ENCODE data around the gene SRSF4.
"Not testable (repeated sequence)": the region's sequence is repeated elsewhere in the genome, so short reads cannot be mapped to it uniquely, and the experiment has no call there.

Gene SRSF4

GRCh38 chr1:29162476-29163138, 19.1 kb downstream of the SRSF4 start:
- no peak for DNase-seq

GRCh38 chr1:29162025-29162424, 19.7 kb downstream of the SRSF4 start:
- DNase-seq = no peak

- DNase-seq = no peak
Measured at GRCh38 chr1:29159773-29160172, 21.9 kb downstream of the SRSF4 start.

GRCh38 chr1:29157269-29157601, 24.5 kb downstream of the SRSF4 start:
- no peak for DNase-seq

GRCh38 chr1:29156543-29157268, 25.0 kb downstream of the SRSF4 start:
- DNase-seq = no peak

- no peak for DNase-seq
Measured at GRCh38 chr1:29152046-29152805, 29.5 kb downstream of the SRSF4 start.

- DNase-seq = not testable (repeated sequence)
Measured at GRCh38 chr1:29150346-29150745, 31.4 kb downstream of the SRSF4 start.

GRCh38 chr1:29148656-29149491, 32.8 kb downstream of the SRSF4 start:
- no peak for DNase-seq

- no peak for DNase-seq
Measured at GRCh38 chr1:29145739-29146437, 35.8 kb downstream of the SRSF4 start.

DNA sequence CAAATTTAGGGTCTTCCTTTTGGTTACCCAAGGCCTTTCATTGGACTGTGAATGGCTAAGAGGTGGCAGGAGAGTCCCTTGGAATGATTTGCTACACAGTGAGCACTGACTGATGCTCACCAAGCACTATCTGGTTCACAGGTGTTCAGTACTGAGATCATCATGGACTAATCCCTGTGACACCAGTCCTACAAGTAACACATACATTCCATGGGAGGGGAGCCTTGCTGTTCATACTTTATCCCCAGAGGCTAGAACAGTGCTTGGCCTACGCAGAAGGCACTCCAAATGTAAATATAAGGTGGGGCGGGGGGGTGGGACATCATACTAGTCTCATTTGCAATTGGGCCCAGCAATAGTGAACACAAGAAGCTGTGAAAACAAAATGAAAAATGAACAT, 37.5 kb downstream of the SRSF4 start:
- DNase-seq = no peak

GRCh38 chr1:29142714-29143113, 39.0 kb downstream of the SRSF4 start:
- DNase-seq = no peak

DNA sequence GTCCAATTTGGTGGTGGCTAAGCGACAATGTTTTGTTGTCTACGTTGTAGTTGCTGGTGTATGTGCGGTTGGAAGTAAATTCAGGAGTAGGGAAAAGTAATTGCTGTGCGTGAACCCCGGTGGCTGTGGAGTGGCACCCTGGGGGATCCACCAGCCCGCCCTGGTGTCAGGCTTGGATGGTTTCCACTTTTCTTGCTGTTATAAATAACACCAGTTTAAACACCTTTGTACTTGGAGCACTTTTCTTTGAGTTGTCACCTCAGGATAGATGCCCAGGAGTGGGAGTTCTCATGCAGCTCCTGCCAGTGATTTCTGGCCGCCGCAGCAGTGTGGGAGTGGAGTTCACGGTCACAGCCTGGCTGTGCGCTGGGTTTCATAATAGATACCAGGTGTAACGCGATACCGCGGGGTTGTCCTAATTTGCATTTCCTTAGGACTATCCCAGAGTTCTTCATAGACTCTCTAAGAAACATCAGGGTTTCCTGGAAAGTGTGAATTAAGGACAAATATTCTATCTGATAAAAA, 45.2 kb downstream of the SRSF4 start:
- no peak for DNase-seq

DNA sequence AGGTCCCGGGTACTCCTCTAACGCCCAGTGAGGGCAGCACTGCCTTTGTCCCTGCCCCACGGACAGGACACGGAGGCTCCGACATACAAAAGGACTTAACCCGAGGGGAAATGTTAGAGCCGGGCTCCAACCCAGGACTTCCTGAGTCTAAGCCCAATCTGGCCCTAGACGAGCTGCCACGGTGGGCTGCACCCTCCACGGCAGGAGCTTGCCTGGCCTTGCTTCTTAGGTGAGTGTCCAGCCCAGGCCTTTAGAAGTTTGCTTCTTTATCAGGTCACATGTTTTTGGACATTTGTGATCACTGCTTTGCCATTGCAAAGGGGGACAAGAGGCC, 47.0 kb downstream of the SRSF4 start:
- DNase-seq = no peak

GRCh38 chr1:29133861-29134694, 47.6 kb downstream of the SRSF4 start:
- no peak for DNase-seq

GRCh38 chr1:29131056-29131455, 50.6 kb downstream of the SRSF4 start:
- DNase-seq = not testable (repeated sequence)

GRCh38 chr1:29129916-29130315, 51.8 kb downstream of the SRSF4 start:
- DNase-seq = no peak

DNA sequence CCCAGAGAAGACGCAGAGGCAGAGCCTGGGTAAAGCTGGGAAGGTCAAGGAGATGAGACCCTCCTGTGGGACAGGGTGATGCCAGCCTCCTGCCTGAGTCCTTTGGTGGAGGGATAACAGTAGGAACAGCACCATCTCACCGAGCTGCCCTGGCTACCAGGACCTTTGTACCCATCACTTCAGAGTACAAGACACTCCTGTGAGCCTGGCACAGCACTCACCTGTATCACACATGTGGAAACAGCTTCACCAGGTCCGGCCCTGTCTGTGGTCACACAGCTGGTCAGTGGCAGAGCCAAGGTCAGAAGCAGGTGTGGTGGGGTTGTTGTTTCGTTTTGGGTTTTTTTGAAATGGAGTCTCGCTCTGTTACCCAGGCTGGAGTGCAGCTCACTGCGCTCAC, 53.0 kb downstream of the SRSF4 start:
- no peak for DNase-seq

- no peak for DNase-seq
Measured at GRCh38 chr1:29126198-29126597, 55.5 kb downstream of the SRSF4 start.

- no peak for DNase-seq
Measured at GRCh38 chr1:29125788-29126187, 55.9 kb downstream of the SRSF4 start.

DNA sequence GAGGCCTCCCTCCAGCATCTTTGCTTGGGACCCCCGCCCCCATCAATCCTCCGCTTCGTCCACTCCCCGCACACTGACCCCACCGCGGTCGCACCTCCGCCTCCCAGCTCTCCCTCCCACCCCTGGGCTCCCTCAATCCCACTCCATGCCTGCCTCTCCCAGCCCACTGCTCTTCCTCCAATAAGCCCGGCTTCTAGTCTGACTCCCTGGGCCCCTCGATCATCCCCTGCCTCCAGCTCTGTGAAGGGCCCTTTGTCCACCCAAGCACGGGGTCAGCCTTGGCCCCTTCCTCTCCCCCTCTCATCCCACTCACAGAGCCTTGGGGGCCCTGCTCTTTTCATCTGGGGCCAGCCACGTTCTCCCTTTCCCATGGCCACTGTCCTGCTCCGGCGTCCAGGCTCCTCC, 56.5 kb downstream of the SRSF4 start:
- no peak for DNase-seq
